HepG2 (cell line): ENCODE measurements around the gene SPCS2. TPM values are rescaled to one million over a fixed set of nuclear protein-coding genes. Genes with fewer than 3 reads are reported as not detected.

ENCODE experiments used
- CEBPG ChIP-seq: IDR thresholded peaks from 2 replicates; pipeline ENCODE4 v1.6.1; 2016
- FLYWCH1 ChIP-seq: sonication (generic); formaldehyde crosslinking; IDR thresholded peaks from 2 replicates; pipeline ENCODE4 v1.8.1; 2023; ENCODE audit warnings: mild to moderate bottlenecking, missing genetic modification reagents
- GLMP ChIP-seq: sonication (generic); formaldehyde crosslinking; IDR thresholded peaks from 2 replicates; pipeline ENCODE4 v1.9.0; 2021; ENCODE audit warnings: missing genetic modification reagents, mild to moderate bottlenecking, borderline replicate concordance
- HMGXB4 ChIP-seq, 2 experiments: sonication (generic) in 1 of 2; formaldehyde crosslinking in 1 of 2; IDR thresholded peaks; 2 replicates each; pipeline versions ENCODE4 v1.4.0 to v1.6.1; 2018 to 2020; ENCODE audit warnings: missing genetic modification reagents in 2 of 2, borderline replicate concordance in 1 of 2, low read depth in 1 of 2, mild to moderate bottlenecking in 1 of 2, missing biosample characterization in 1 of 2
- HOXA5 ChIP-seq: sonication (generic); formaldehyde crosslinking; IDR thresholded peaks from 2 replicates; pipeline ENCODE4 v1.4.0; 2020; ENCODE audit warnings: missing genetic modification reagents
- MAFG ChIP-seq: sonication (generic); formaldehyde crosslinking; IDR thresholded peaks from 2 replicates; pipeline ENCODE4 v1.5.1; 2020; ENCODE audit warnings: mild to moderate bottlenecking, missing genetic modification reagents
- MTA1 ChIP-seq: sonication (generic); formaldehyde crosslinking; IDR thresholded peaks from 2 replicates; pipeline ENCODE4 v1.4.0; 2020; ENCODE audit warnings: missing genetic modification reagents, mild to moderate bottlenecking, borderline replicate concordance
- PAWR ChIP-seq: sonication (generic); formaldehyde crosslinking; IDR thresholded peaks from 2 replicates; pipeline ENCODE4 v1.4.0; 2020; ENCODE audit warnings: missing genetic modification reagents, mild to moderate bottlenecking, borderline replicate concordance
- ZBTB3 ChIP-seq: sonication (generic); formaldehyde crosslinking; IDR thresholded peaks from 2 replicates; pipeline ENCODE4 v1.4.0; 2020; ENCODE audit warnings: low read depth, mild to moderate bottlenecking, moderate library complexity, missing genetic modification reagents, borderline replicate concordance
- ZNF263 ChIP-seq: sonication (generic); formaldehyde crosslinking; IDR thresholded peaks from 2 replicates; pipeline ENCODE4 v1.4.0; 2020; ENCODE audit warnings: missing genetic modification reagents
- ZNF280D ChIP-seq: sonication (generic); formaldehyde crosslinking; IDR thresholded peaks from 2 replicates; pipeline ENCODE4 v1.5.1; 2020; ENCODE audit warnings: mild to moderate bottlenecking, missing genetic modification reagents
- ZNF362 ChIP-seq: sonication (generic); formaldehyde crosslinking; IDR thresholded peaks from 2 replicates; pipeline ENCODE4 v1.4.0; 2020; ENCODE audit warnings: missing genetic modification reagents, mild to moderate bottlenecking, borderline replicate concordance
- ZNF512B ChIP-seq: sonication (generic); formaldehyde crosslinking; IDR thresholded peaks from 2 replicates; pipeline ENCODE4 v1.5.1; 2020; ENCODE audit warnings: missing genetic modification reagents, mild to moderate bottlenecking, borderline replicate concordance
- ZNF562 ChIP-seq: sonication (generic); formaldehyde crosslinking; IDR thresholded peaks from 2 replicates; pipeline ENCODE4 v1.8.0; 2022; ENCODE audit warnings: missing genetic modification reagents, borderline replicate concordance
- polyA plus RNA-seq, 8 experiments: library from polyadenylated mRNA; depleted of rRNA in 3 of 8; stranded (reverse) in 7 of 8; unstranded in 1 of 8; fragments of >200 nt; fragmentation: Illumina TruSeq in 4 of 8; extraction: Trizol in 4 of 8; gene quantifications; 2 replicates each; pipeline versions ENCODE4 v1.2.1 to v1.2.3, GENCODE V29; 2011 to 2016; ENCODE audit warnings: low read depth in 4 of 8, missing spikeins in 1 of 8, mixed read lengths in 1 of 8; ENCODE audit not compliant: insufficient read depth in 1 of 8
- total RNA-seq, 5 experiments: library from RNA; depleted of rRNA; stranded (reverse); fragments of >200 nt; fragmentation: Illumina TruSeq; extraction: Trizol; gene quantifications; 2 replicates each; pipeline ENCODE4 v1.2.3, GENCODE V29; 2016; ENCODE audit warnings: low read depth in 1 of 5

SPCS2 gene
- total and polyA plus RNA-seq, 2 of the 13 experiments (the other 11 are each of a cell fraction or from before 2014, with no cell fraction given) = 87.3 to 142 TPM

GRCh38 chr11:74948898-74949752, at the start of gene SPCS2, which contains the start of gene XRRA1 (continued):
- TF ChIP-seq MAFG (CRISPR knock-in tag) = no peak
- no peak for TF ChIP-seq ZBTB3
- TF ChIP-seq MTA1 = peak; percentile 89; the same call in 1 of the 2 replicates
- peak; percentile 79; the same call in 1 of the 2 replicates for TF ChIP-seq GLMP (CRISPR knock-in tag)
- TF ChIP-seq ZNF562 (CRISPR knock-in tag) = no peak
- no peak; the same call in 1 of the 2 replicates for TF ChIP-seq ZNF263 (CRISPR knock-in tag)
- TF ChIP-seq ZNF362 (CRISPR knock-in tag) = peak; percentile 29; the same call in 1 of the 2 replicates
- peak; percentile 24; the same call in 1 of the 2 replicates for TF ChIP-seq CEBPG (CRISPR knock-in tag)
- peak; percentile 68 to 93 for TF ChIP-seq HMGXB4 (CRISPR knock-in tag; IDR thresholded peaks at IDR 0.05; ENCODE audit: borderline replicate concordance in 1 of 2, low read depth in 1 of 2)
- peak; percentile 86; the same call in 1 of the 2 replicates for TF ChIP-seq ZNF280D (CRISPR knock-in tag)
- no peak for TF ChIP-seq FLYWCH1 (CRISPR knock-in tag)
- no peak for TF ChIP-seq PAWR (CRISPR knock-in tag)
- no peak for TF ChIP-seq HOXA5
- peak; percentile 29; the same call in 1 of the 2 replicates for TF ChIP-seq ZNF512B (CRISPR knock-in tag)
